Hepatic stellate cell (primary cell): ENCODE results near the gene SIX2.

Experiments
- DNase-seq: peaks from one replicate; pipeline ENCODE4 v3.0.0; 2011; ENCODE audit warnings: low spot score

Gene SIX2

GRCh38 chr2:45001869-45002385, 7.3 kb downstream of the SIX2 start:
- DNase-seq, result no peak

GRCh38 chr2:45000921-45001868, 8.1 kb downstream of the SIX2 start:
- DNase-seq, result peak; percentile 45

GRCh38 chr2:45000341-45000901, 8.8 kb downstream of the SIX2 start:
- no peak for DNase-seq

GRCh38 chr2:44999540-44999939, 9.7 kb downstream of the SIX2 start:
- no peak for DNase-seq

GRCh38 chr2:44997963-44998362, 11.3 kb downstream of the SIX2 start:
- DNase-seq, result peak; percentile 26

GRCh38 chr2:44996356-44996755, 12.9 kb downstream of the SIX2 start:
- no peak for DNase-seq

- no peak for DNase-seq
Observed at GRCh38 chr2:44994377-44994776, 14.9 kb downstream of the SIX2 start.

- DNase-seq, result no peak
Observed at GRCh38 chr2:44989176-44989575, 20.1 kb downstream of the SIX2 start.

- DNase-seq, result no peak
Observed at GRCh38 chr2:44983836-44984604, 25.2 kb downstream of the SIX2 start.

GRCh38 chr2:44981714-44982108, 27.5 kb downstream of the SIX2 start:
- DNase-seq, result peak; percentile 81

GRCh38 chr2:44980751-44981713, 28.2 kb downstream of the SIX2 start:
- DNase-seq, result no peak

GRCh38 chr2:44979581-44979980, 29.7 kb downstream of the SIX2 start:
- DNase-seq, result no peak

GRCh38 chr2:44975571-44976450, 33.4 kb downstream of the SIX2 start:
- DNase-seq, result no peak

- no peak for DNase-seq
Observed at GRCh38 chr2:44974064-44974715, 35.1 kb downstream of the SIX2 start.

GRCh38 chr2:44972771-44973535, 36.3 kb downstream of the SIX2 start:
- no peak for DNase-seq

GRCh38 chr2:44970846-44971450, 38.3 kb downstream of the SIX2 start:
- DNase-seq, result no peak

GRCh38 chr2:44969936-44970335, 39.3 kb downstream of the SIX2 start:
- DNase-seq, result no peak

- no peak for DNase-seq
Observed at GRCh38 chr2:44967727-44968432, 41.4 kb downstream of the SIX2 start.
